Stomach (tissue), 4 donors: ENCODE measurements around the gene FMN1.

ENCODE experiments used
- CTCF ChIP-seq, 7 experiments: fragments of 450-650 bp in 4 of 7; fragments of 200-600 bp in 3 of 7; sonication (generic) in 3 of 7; IDR thresholded peaks; one replicate each; pipeline ENCODE4 v1.5.1; 2016 to 2019; ENCODE audit warnings: antibody characterized with exemption in 7 of 7, control low read depth in 2 of 7, mild to moderate bottlenecking in 1 of 7
- EP300 ChIP-seq: sonication (generic); formaldehyde crosslinking; IDR thresholded peaks from one replicate; pipeline ENCODE4 v1.6.1; 2017; ENCODE audit warnings: antibody characterized with exemption

GRCh38 chr15:33034588-33034987 is 159.9 kb downstream of the FMN1 start:
- TF ChIP-seq CTCF (IDR thresholded peaks at IDR 0.05) (no peak), EP300 (no peak)
